GM12878 (cell line): ENCODE results near the gene PAEP.

ENCODE experiments used
- POLR2AphosphoS2 ChIP-seq: IDR thresholded peaks from 2 replicates; pipeline ENCODE4 v1.6.1; 2011; ENCODE audit warnings: low read depth, mild to moderate bottlenecking, low read length, improper control_type of control experiment, moderate library complexity
- SPI1 ChIP-seq: IDR thresholded peaks from 2 replicates; pipeline ENCODE4 v1.6.1; 2011; ENCODE audit warnings: low read depth, mild to moderate bottlenecking, low read length, moderate library complexity, borderline replicate concordance; ENCODE audit not compliant: insufficient read depth
- SRF ChIP-seq, 2 experiments: IDR thresholded peaks; 2 replicates each; pipeline ENCODE4 v1.6.1; 2011; ENCODE audit warnings: low read depth in 2 of 2, low read length in 2 of 2, mild to moderate bottlenecking in 1 of 2, moderate library complexity in 1 of 2
- TF ChIP-seq, protein P1 (sequence below), 3 experiments: IDR thresholded peaks in 2 of 3; conservative IDR thresholded peaks in 1 of 3; 2 replicates each; pipeline ENCODE4 v1.5.1; 2011; ENCODE audit warnings: low read depth in 3 of 3, low read length in 3 of 3, mild to moderate bottlenecking in 3 of 3, control low read depth in 2 of 3, moderate library complexity in 2 of 3, inconsistent platforms in 1 of 3, mixed read lengths in 1 of 3; ENCODE audit not compliant: control insufficient read depth in 2 of 3, insufficient read depth in 1 of 3; ENCODE audit errors: extremely low read depth in 1 of 3
- TF ChIP-seq, protein P2 (sequence below): fragments of 450-650 bp; IDR thresholded peaks from 2 replicates; pipeline ENCODE4 v1.6.1; 2018; ENCODE audit warnings: borderline replicate concordance, mild to moderate bottlenecking; ENCODE audit not compliant: partially characterized antibody

DNA sequence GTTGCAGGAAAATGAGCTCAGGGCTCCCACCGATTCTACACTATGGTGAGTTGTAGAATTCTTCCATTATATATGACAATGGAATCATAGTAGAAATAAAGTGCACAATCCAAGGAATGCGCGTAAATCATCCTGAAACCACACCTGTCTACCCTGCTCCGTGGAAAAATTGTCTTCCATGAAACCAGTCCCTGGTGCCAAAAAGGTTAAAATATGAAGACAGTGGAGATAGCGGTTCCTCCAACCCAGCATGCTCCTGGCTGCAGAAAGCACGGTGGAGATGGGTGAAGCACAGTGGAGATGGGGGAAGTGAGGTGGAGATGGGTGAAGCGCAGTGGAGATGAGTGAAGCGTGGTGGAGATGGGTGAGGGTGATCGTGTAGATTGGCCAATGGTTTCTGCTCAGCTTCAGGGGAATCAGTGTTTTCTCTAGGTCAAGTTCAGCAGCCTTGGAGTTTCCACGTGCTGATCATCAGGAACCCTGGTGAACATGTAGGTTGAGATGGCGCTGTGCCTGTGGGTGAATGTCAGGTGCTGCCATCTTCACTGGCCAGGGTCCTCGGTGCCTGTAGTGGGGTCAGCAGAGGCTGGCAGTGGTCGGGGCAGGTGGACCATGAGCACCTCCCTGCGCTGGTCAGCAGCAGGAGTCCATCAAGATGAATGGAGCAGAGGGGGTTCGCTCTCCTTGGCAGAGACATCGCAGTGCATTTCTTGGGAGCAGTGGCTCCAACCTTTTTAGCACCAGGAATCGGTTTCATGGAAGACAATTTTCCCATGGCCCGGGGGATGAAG is 20.3 kb downstream of the PAEP start:
- TF ChIP-seq, protein P1, sequence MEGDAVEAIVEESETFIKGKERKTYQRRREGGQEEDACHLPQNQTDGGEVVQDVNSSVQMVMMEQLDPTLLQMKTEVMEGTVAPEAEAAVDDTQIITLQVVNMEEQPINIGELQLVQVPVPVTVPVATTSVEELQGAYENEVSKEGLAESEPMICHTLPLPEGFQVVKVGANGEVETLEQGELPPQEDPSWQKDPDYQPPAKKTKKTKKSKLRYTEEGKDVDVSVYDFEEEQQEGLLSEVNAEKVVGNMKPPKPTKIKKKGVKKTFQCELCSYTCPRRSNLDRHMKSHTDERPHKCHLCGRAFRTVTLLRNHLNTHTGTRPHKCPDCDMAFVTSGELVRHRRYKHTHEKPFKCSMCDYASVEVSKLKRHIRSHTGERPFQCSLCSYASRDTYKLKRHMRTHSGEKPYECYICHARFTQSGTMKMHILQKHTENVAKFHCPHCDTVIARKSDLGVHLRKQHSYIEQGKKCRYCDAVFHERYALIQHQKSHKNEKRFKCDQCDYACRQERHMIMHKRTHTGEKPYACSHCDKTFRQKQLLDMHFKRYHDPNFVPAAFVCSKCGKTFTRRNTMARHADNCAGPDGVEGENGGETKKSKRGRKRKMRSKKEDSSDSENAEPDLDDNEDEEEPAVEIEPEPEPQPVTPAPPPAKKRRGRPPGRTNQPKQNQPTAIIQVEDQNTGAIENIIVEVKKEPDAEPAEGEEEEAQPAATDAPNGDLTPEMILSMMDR (IDR thresholded peaks at IDR 0.05 in 2 of 3, conservative IDR thresholded peaks at IDR 0.05 in 1 of 3; ENCODE audit: control insufficient read depth in 2 of 3, extremely low read depth in 1 of 3, insufficient read depth in 1 of 3, low read depth in 3 of 3, low read length in 3 of 3): no peak
- TF ChIP-seq SRF (IDR thresholded peaks at IDR 0.05; ENCODE audit: low read depth in 2 of 2, low read length in 2 of 2) (no peak), POLR2AphosphoS2 (no peak), SPI1 (no peak)
- TF ChIP-seq, protein P2, sequence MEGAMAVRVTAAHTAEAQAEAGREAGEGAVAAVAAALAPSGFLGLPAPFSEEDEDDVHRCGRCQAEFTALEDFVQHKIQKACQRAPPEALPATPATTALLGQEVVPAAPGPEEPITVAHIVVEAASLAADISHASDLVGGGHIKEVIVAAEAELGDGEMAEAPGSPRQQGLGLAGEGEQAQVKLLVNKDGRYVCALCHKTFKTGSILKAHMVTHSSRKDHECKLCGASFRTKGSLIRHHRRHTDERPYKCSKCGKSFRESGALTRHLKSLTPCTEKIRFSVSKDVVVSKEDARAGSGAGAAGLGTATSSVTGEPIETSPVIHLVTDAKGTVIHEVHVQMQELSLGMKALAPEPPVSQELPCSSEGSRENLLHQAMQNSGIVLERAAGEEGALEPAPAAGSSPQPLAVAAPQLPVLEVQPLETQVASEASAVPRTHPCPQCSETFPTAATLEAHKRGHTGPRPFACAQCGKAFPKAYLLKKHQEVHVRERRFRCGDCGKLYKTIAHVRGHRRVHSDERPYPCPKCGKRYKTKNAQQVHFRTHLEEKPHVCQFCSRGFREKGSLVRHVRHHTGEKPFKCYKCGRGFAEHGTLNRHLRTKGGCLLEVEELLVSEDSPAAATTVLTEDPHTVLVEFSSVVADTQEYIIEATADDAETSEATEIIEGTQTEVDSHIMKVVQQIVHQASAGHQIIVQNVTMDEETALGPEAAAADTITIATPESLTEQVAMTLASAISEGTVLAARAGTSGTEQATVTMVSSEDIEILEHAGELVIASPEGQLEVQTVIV: no peak
